Endothelial cell of umbilical vein (primary cell): ENCODE measurements around the gene RBPJ. TPM values are rescaled to one million over a fixed set of nuclear protein-coding genes. Genes with fewer than 3 reads are reported as not detected.

Experiments
- BruUV-seq: library from RNA; stranded (reverse); fragments of 400-500 nt; replicated peaks from 2 replicates; lab custom pipeline; 2021; lab: Mats Ljungman, UMichigan
- CTCF ChIA-PET: fragments of 300-600, 350-600 bp; sonication (Branson Sonifier 250); formaldehyde crosslinking; loops from one replicate; lab custom pipeline; 2021; ENCODE audit warnings: antibody characterized with exemption, inconsistent platforms; lab: Charles Lee
- POLR2A ChIA-PET: fragments of 300-600, 350-600 bp; sonication (Branson Sonifier 250); formaldehyde crosslinking; loops from one replicate; lab custom pipeline; 2021; ENCODE audit warnings: antibody characterized with exemption, inconsistent platforms; lab: Charles Lee
- DNase-seq: peaks from one replicate; pipeline ENCODE4 v3.0.0-alpha.2; 2011; ENCODE audit warnings: low read depth, low spot score
- FAIRE-seq: peaks from 2 replicates; lab custom pipeline; 2011; peaks lifted over from hg19 to GRCh38; lab: Jason Lieb, UNC
- H2AFZ ChIP-seq: 2 replicates; pipeline ENCODE4 v1.6.0; 2012; ENCODE audit warnings: low read depth, low read length, control low read depth, inconsistent platforms
- H3K27ac ChIP-seq: 2 replicates; pipeline ENCODE4 v1.5.1; 2011; ENCODE audit warnings: low read depth, mild to moderate bottlenecking, control low read depth, low read length, moderate library complexity; ENCODE audit not compliant: insufficient read depth
- H3K27me3 ChIP-seq, 2 experiments: 2 replicates each; pipeline versions ENCODE4 v1.6.0 to v1.6.1; 2011; ENCODE audit warnings: low read length in 2 of 2, mixed read lengths in 1 of 2; ENCODE audit not compliant: control insufficient read depth in 2 of 2, insufficient read depth in 2 of 2
- H3K36me3 ChIP-seq, 2 experiments: 2 replicates in 1 of 2; 3 replicates in 1 of 2; pipeline ENCODE4 v1.5.1; 2011; ENCODE audit warnings: low read length in 2 of 2, mild to moderate bottlenecking in 1 of 2, moderate library complexity in 1 of 2; ENCODE audit not compliant: control insufficient read depth in 2 of 2, insufficient read depth in 2 of 2; ENCODE audit errors: extremely low read depth in 1 of 2
- H3K4me1 ChIP-seq: 3 replicates; pipeline ENCODE4 v1.5.1; 2011; ENCODE audit warnings: mild to moderate bottlenecking, low read length; ENCODE audit not compliant: control insufficient read depth, insufficient read depth; ENCODE audit errors: extremely low read depth
- H3K4me2 ChIP-seq: 2 replicates; pipeline ENCODE4 v1.6.1; 2011; ENCODE audit warnings: low read length, control low read depth, mixed read lengths; ENCODE audit not compliant: insufficient read depth
- H3K4me3 ChIP-seq, 3 experiments: fragments of 200-600 bp in 1 of 3; sonication (generic), shearing (Covaris generic) in 1 of 3; replicated peaks in 1 of 3; 2 replicates each; pipeline ENCODE4 v1.5.1; 2011 to 2016; ENCODE audit warnings: control low read depth in 3 of 3, low read length in 3 of 3, mild to moderate bottlenecking in 2 of 3, inconsistent platforms in 1 of 3, low read depth in 1 of 3, moderate library complexity in 1 of 3; ENCODE audit not compliant: insufficient read depth in 1 of 3
- H3K79me2 ChIP-seq: 2 replicates; pipeline ENCODE4 v1.6.0; 2012; ENCODE audit warnings: low read length, inconsistent platforms; ENCODE audit not compliant: control insufficient read depth, insufficient read depth
- H3K9ac ChIP-seq: replicated peaks from 2 replicates; pipeline ENCODE3; 2011; ENCODE audit warnings: low read length, control low read depth; ENCODE audit not compliant: insufficient read depth; ENCODE audit errors: extremely low read depth
- H3K9me1 ChIP-seq: replicated peaks from 3 replicates; pipeline ENCODE4 v1.6.0; 2011; ENCODE audit warnings: mild to moderate bottlenecking, low read length; ENCODE audit not compliant: control insufficient read depth, insufficient read depth; ENCODE audit errors: extremely low read depth
- H3K9me3 ChIP-seq: replicated peaks from 2 replicates; pipeline ENCODE4 v1.5.1; 2012; ENCODE audit warnings: low read length, inconsistent platforms; ENCODE audit not compliant: control insufficient read depth, insufficient read depth
- H4K20me1 ChIP-seq: replicated peaks from 2 replicates; pipeline ENCODE3; 2011; ENCODE audit warnings: mild to moderate bottlenecking, low read length; ENCODE audit not compliant: control insufficient read depth, insufficient read depth; ENCODE audit errors: extremely low read depth
- CTCF ChIP-seq, 2 donors: IDR thresholded peaks; 1 replicate in 1 of 2; 2 replicates in 1 of 2; pipeline ENCODE4 v1.5.1; 2011; ENCODE audit warnings: low read length in 2 of 2, mild to moderate bottlenecking in 2 of 2, moderate library complexity in 2 of 2, control low read depth in 1 of 2, inconsistent platforms in 1 of 2, low read depth in 1 of 2; ENCODE audit not compliant: insufficient read depth in 1 of 2; ENCODE audit errors: extremely low read depth in 1 of 2
- EZH2 ChIP-seq: IDR thresholded peaks from 2 replicates; pipeline ENCODE4 v1.6.1; 2012; ENCODE audit warnings: borderline replicate concordance, low read depth, mild to moderate bottlenecking, moderate library complexity, low read length, inconsistent platforms; ENCODE audit not compliant: severe bottlenecking
- FOS ChIP-seq: IDR thresholded peaks from 2 replicates; pipeline ENCODE4 v1.6.1; 2011; ENCODE audit warnings: mild to moderate bottlenecking, low read length, moderate library complexity, borderline replicate concordance; ENCODE audit not compliant: insufficient read depth
- GATA2 ChIP-seq: IDR thresholded peaks from 2 replicates; pipeline ENCODE4 v1.7.0; 2011; ENCODE audit warnings: low read depth, mild to moderate bottlenecking, moderate library complexity, mixed read lengths, low read length; ENCODE audit not compliant: insufficient read length, insufficient read depth
- JUN ChIP-seq: IDR thresholded peaks from 2 replicates; pipeline ENCODE4 v1.6.1; 2011; ENCODE audit warnings: borderline replicate concordance, low read depth; ENCODE audit not compliant: insufficient read length, insufficient read depth
- MAX ChIP-seq: IDR thresholded peaks from 2 replicates; pipeline ENCODE4 v1.6.1; 2011; ENCODE audit not compliant: insufficient read depth, insufficient read length
- MYC ChIP-seq: IDR thresholded peaks from one replicate; pipeline ENCODE4 v1.6.1; 2011; ENCODE audit warnings: mild to moderate bottlenecking, low read depth, low read length
- POLR2A ChIP-seq: IDR thresholded peaks from 2 replicates; pipeline ENCODE4 v1.6.1; 2012; ENCODE audit warnings: low read depth, mild to moderate bottlenecking, control low read depth, low read length
- POLR2AphosphoS5 ChIP-seq: IDR thresholded peaks from 2 replicates; pipeline ENCODE4 v1.6.1; 2012; ENCODE audit warnings: low read depth, mild to moderate bottlenecking, control low read depth, low read length, moderate library complexity; ENCODE audit not compliant: insufficient read depth
- dilution Hi-C: fragments of 300-500 bp; cut with MboI; formaldehyde crosslinking; loops from one replicate; pipeline ENCODE4 v1.15.0; 2019; ENCODE audit warnings: low sequenced_read_pairs; ENCODE audit not compliant: extremely low pct_ligation_motif_present
- intact Hi-C: fragments of 100-400 bp; cut with micrococcal nuclease; formaldehyde crosslinking; loops from one replicate; pipeline ENCODE4 v1.10.0; 2022
- polyA plus RNA-seq, 4 experiments: library from polyadenylated mRNA; depleted of rRNA in 3 of 4; stranded (reverse) in 3 of 4; unstranded in 1 of 4; fragments of >200 nt; gene quantifications; 2 replicates each; pipeline versions ENCODE4 v1.2.1 to v1.2.3, GENCODE V29; 2011 to 2012; ENCODE audit warnings: missing spikeins in 1 of 4
- total RNA-seq: library from RNA; stranded (reverse); gene quantifications from 2 replicates; pipeline ENCODE4 v1.2.3, GENCODE V29; 2021

Gene RBPJ
- total and polyA plus RNA-seq, 2 donors (not counting 3 experiments of a cell fraction or from before 2014, with no cell fraction given), result 17.0 to 42.9 TPM

GRCh38 chr4:26412381-26413372, 91.9 kb downstream of the RBPJ start:
- Histone ChIP-seq H2AFZ (no peak overlapping the region), H3K4me1 (no peaks in the 10 kb centered on the region), H3K27ac (no peak overlapping the region), H3K36me3 (no peaks in the 10 kb centered on the region), H3K9me1 (no peaks in the 10 kb centered on the region), H3K4me3 (no peak overlapping the region), H3K4me2 (no peak overlapping the region), H3K27me3 (no peaks in the 10 kb centered on the region), H3K9me3 (no peaks in the 10 kb centered on the region), H3K79me2 (no peaks in the 10 kb centered on the region), H4K20me1 (peaks cover 3% of the 10 kb centered on the region), H3K9ac (no peak overlapping the region)
- ChIA-PET CTCF (interaction anchor here (8.7 kb wide), 1 partner anchor 83 kb away, joined by 259 read pairs; no protein-coding TSS in a partner anchor), POLR2A (no interaction called here)
- intact Hi-C loops (loop anchor here (5.0 to 10.0 kb wide), 3 partner anchors 485 to 600 kb away; partner anchors contain the start of gene SEL1L3), dilution Hi-C loops (no loop called here)
- DNase-seq (no peak), FAIRE-seq (no peak)
- no TSS peak for BruUV-seq
- TF ChIP-seq POLR2AphosphoS5 (no peak), FOS (no peak), EZH2 (no peak), MAX (no peak), CTCF (IDR thresholded peaks at IDR 0.05; ENCODE audit: extremely low read depth in 1 of 2, insufficient read depth in 1 of 2, low read depth in 1 of 2, low read length in 2 of 2) (no peak), POLR2A (no peak), GATA2 (no peak), MYC (no peak), JUN (no peak)
